GM12864 (cell line): ENCODE results near the gene PCNT.
A peak's percentile ranks its signal among the peaks of the same experiment; 100 is the strongest.

Experiments used
- DNase-seq: peaks from one replicate; pipeline ENCODE4 v3.0.0-alpha.2; 2011; ENCODE audit warnings: low read depth
- H3K4me3 ChIP-seq: 2 replicates; pipeline ENCODE4 v1.5.1; 2011; ENCODE audit warnings: mild to moderate bottlenecking, low read depth, low read length, control low read depth
- CTCF ChIP-seq: IDR thresholded peaks from 2 replicates; pipeline ENCODE4 v1.5.1; 2011; ENCODE audit warnings: low read depth, mild to moderate bottlenecking, moderate library complexity, low read length, control low read depth, inconsistent platforms; ENCODE audit errors: missing control alignments

The PCNT gene

GRCh38 chr21:46295177-46295770 is 28.7 kb upstream of the PCNT start:
- no peak overlapping the region for H3K4me3 ChIP-seq
- TF ChIP-seq CTCF: no peak
- no peak for DNase-seq

- no peak overlapping the region for H3K4me3 ChIP-seq
- peak; percentile 60 for DNase-seq
- TF ChIP-seq CTCF: no peak
These were observed 27.8 kb upstream of the PCNT start for GRCh38 chr21:46295996-46296752.

GRCh38 chr21:46297338-46298271 is 26.4 kb upstream of the PCNT start:
- no peak for TF ChIP-seq CTCF
- no peak for DNase-seq
- H3K4me3 ChIP-seq: 0 out of 2 replicates have a peak overlapping the region, but pooled peaks have one; percentile 12

GRCh38 chr21:46299167-46299566 is 24.8 kb upstream of the PCNT start:
- no peak for DNase-seq
- no peak for TF ChIP-seq CTCF
- H3K4me3 ChIP-seq: no peak overlapping the region

GRCh38 chr21:46301759-46302158 is 22.2 kb upstream of the PCNT start:
- H3K4me3 ChIP-seq: no peak overlapping the region
- no peak for TF ChIP-seq CTCF
- no peak for DNase-seq

- no peak for TF ChIP-seq CTCF
- no peak overlapping the region for H3K4me3 ChIP-seq
- no peak for DNase-seq
These were observed 19.5 kb upstream of the PCNT start for GRCh38 chr21:46304437-46304836.
